H9 (cell line): Measurements from ENCODE around the gene NINJ1. TPM values are rescaled to one million over a fixed set of nuclear protein-coding genes. Genes with fewer than 3 reads are reported as not detected.

Experiments used
- DNase-seq: peaks from one replicate; pipeline ENCODE4 v3.0.0-alpha.2; 2017
- H2AFZ ChIP-seq: one replicate; pipeline ENCODE4 v1.6.1; 2013; ENCODE audit warnings: mild to moderate bottlenecking, low read length, control low read depth, moderate library complexity
- H2AK5ac ChIP-seq: 2 replicates; pipeline ENCODE4 v1.6.1; 2013; ENCODE audit warnings: low read length, control low read depth, mixed read lengths; ENCODE audit not compliant: insufficient read length
- H2BK120ac ChIP-seq: one replicate; pipeline ENCODE4 v1.6.1; 2013; ENCODE audit warnings: low read depth, mild to moderate bottlenecking, low read length, control low read depth, inconsistent platforms; ENCODE audit not compliant: poor library complexity, severe bottlenecking
- H2BK12ac ChIP-seq: 2 replicates; pipeline ENCODE4 v1.6.1; 2013; ENCODE audit warnings: low read length, control low read depth, mixed read lengths, low read depth; ENCODE audit not compliant: insufficient read length
- H2BK15ac ChIP-seq: 2 replicates; pipeline ENCODE4 v1.6.1; 2013; ENCODE audit warnings: low read depth, low read length, control low read depth
- H2BK20ac ChIP-seq: one replicate; pipeline ENCODE4 v1.6.1; 2013; ENCODE audit warnings: low read depth, mild to moderate bottlenecking, low read length, control low read depth, inconsistent platforms; ENCODE audit not compliant: poor library complexity, severe bottlenecking
- H2BK5ac ChIP-seq: 2 replicates; pipeline ENCODE4 v1.6.1; 2013; ENCODE audit warnings: low read length, control low read depth, mixed read lengths; ENCODE audit not compliant: insufficient read length
- H3K14ac ChIP-seq: 2 replicates; pipeline ENCODE4 v1.6.1; 2013; ENCODE audit warnings: low read length, control low read depth; ENCODE audit not compliant: insufficient read depth
- H3K18ac ChIP-seq: 2 replicates; pipeline ENCODE4 v1.6.1; 2013; ENCODE audit warnings: low read depth, mild to moderate bottlenecking, mixed read lengths, low read length, control low read depth; ENCODE audit not compliant: insufficient read length
- H3K23ac ChIP-seq: 2 replicates; pipeline ENCODE4 v1.6.1; 2013; ENCODE audit warnings: low read length, control low read depth, mixed read lengths, low read depth; ENCODE audit not compliant: insufficient read length
- H3K23me2 ChIP-seq: 2 replicates; pipeline ENCODE4 v1.6.1; 2013; ENCODE audit warnings: low read depth, mild to moderate bottlenecking, mixed read lengths, low read length, control low read depth; ENCODE audit not compliant: insufficient read length, poor library complexity, severe bottlenecking
- H3K27ac ChIP-seq: 2 replicates; pipeline ENCODE4 v1.5.1; 2013; ENCODE audit warnings: low read length, control low read depth, mixed read lengths, low read depth; ENCODE audit not compliant: insufficient read length
- H3K27me3 ChIP-seq: 2 replicates; pipeline ENCODE4 v1.6.1; 2013; ENCODE audit warnings: low read length, control low read depth, inconsistent platforms; ENCODE audit not compliant: insufficient read depth
- H3K4ac ChIP-seq: 2 replicates; pipeline ENCODE4 v1.6.1; 2013; ENCODE audit warnings: low read depth, mild to moderate bottlenecking, control low read depth, inconsistent platforms, low read length, moderate library complexity
- H3K4me1 ChIP-seq: 2 replicates; pipeline ENCODE4 v1.6.1; 2013; ENCODE audit warnings: low read length, control low read depth, inconsistent platforms; ENCODE audit not compliant: insufficient read depth
- H3K4me2 ChIP-seq: 2 replicates; pipeline ENCODE4 v1.6.1; 2013; ENCODE audit warnings: low read length, control low read depth, mixed read lengths; ENCODE audit not compliant: insufficient read length, insufficient read depth
- H3K56ac ChIP-seq: 2 replicates; pipeline ENCODE4 v1.6.1; 2013; ENCODE audit warnings: low read depth, mild to moderate bottlenecking, mixed read lengths, low read length, control low read depth; ENCODE audit not compliant: insufficient read length
- H3K79me1 ChIP-seq: 2 replicates; pipeline ENCODE4 v1.6.1; 2013; ENCODE audit warnings: low read depth, mild to moderate bottlenecking, moderate library complexity, low read length, control low read depth, inconsistent platforms; ENCODE audit not compliant: insufficient read depth, poor library complexity, severe bottlenecking
- H3K79me2 ChIP-seq: 2 replicates; pipeline ENCODE4 v1.6.1; 2013; ENCODE audit warnings: low read length, control low read depth, inconsistent platforms; ENCODE audit not compliant: insufficient read depth
- H3K9ac ChIP-seq: 2 replicates; pipeline ENCODE4 v1.6.1; 2013; ENCODE audit warnings: low read length, control low read depth, mixed read lengths; ENCODE audit not compliant: insufficient read length; ENCODE audit errors: extremely low read depth
- H3K9me3 ChIP-seq: one replicate; pipeline ENCODE4 v1.6.1; 2013; ENCODE audit warnings: low read depth, low read length, inconsistent platforms; ENCODE audit not compliant: control insufficient read depth
- H3T11ph ChIP-seq: one replicate; pipeline ENCODE4 v1.6.1; 2013; ENCODE audit warnings: mild to moderate bottlenecking, low read length, control low read depth, inconsistent platforms
- H4K20me1 ChIP-seq: one replicate; pipeline ENCODE4 v1.6.1; 2013; ENCODE audit not compliant: control insufficient read depth, insufficient read length, insufficient read depth
- H4K5ac ChIP-seq: 2 replicates; pipeline ENCODE4 v1.6.1; 2013; ENCODE audit warnings: low read depth, mild to moderate bottlenecking, mixed read lengths, low read length, control low read depth; ENCODE audit not compliant: insufficient read length
- H4K8ac ChIP-seq: replicated peaks from 2 replicates; pipeline ENCODE4 v1.6.1; 2013; ENCODE audit warnings: low read length, control low read depth, mixed read lengths, low read depth; ENCODE audit not compliant: insufficient read length
- H4K91ac ChIP-seq: 2 replicates; pipeline ENCODE4 v1.6.1; 2013; ENCODE audit warnings: low read depth, mild to moderate bottlenecking, moderate library complexity, mixed read lengths, low read length, control low read depth; ENCODE audit not compliant: insufficient read length
- H3K27ac Mint-ChIP-seq, 3 experiments: 2 replicates in 2 of 3; 3 replicates in 1 of 3; pipeline ENCODE4 v1.8.0; 2020 to 2021; ENCODE audit warnings: mixed read lengths in 3 of 3, mild to moderate bottlenecking in 1 of 3, moderate library complexity in 1 of 3
- H3K27me3 Mint-ChIP-seq: 2 replicates; pipeline ENCODE4 v1.8.0; 2021; ENCODE audit warnings: low read depth, mild to moderate bottlenecking, moderate library complexity, mixed read lengths
- H3K36me3 Mint-ChIP-seq, 3 experiments: 2 replicates in 2 of 3; 3 replicates in 1 of 3; pipeline ENCODE4 v1.8.0; 2020 to 2021; ENCODE audit warnings: low read depth in 3 of 3, mixed read lengths in 3 of 3; ENCODE audit not compliant: insufficient read depth in 1 of 3
- H3K4me1 Mint-ChIP-seq, 2 experiments: 2 replicates each; pipeline ENCODE4 v1.8.0; 2020; ENCODE audit warnings: mixed read lengths in 2 of 2
- H3K4me3 Mint-ChIP-seq, 2 experiments: 2 replicates in 1 of 2; 3 replicates in 1 of 2; pipeline ENCODE4 v1.8.0; 2020 to 2021; ENCODE audit warnings: mild to moderate bottlenecking in 2 of 2, mixed read lengths in 2 of 2, moderate library complexity in 1 of 2
- H3K9me3 Mint-ChIP-seq, 2 experiments: 2 replicates in 1 of 2; 3 replicates in 1 of 2; pipeline ENCODE4 v1.8.0; 2020; ENCODE audit warnings: mild to moderate bottlenecking in 2 of 2, mixed read lengths in 2 of 2, moderate library complexity in 1 of 2
- CTCF ChIP-seq: fragments of 200-600 bp; sonication (generic); conservative IDR thresholded peaks from 3 replicates; pipeline ENCODE4 v1.8.0; 2021; ENCODE audit warnings: antibody characterized with exemption, mild to moderate bottlenecking
- WGBS: extraction: QIAGEN DNeasy Blood & Tissue Kit; methylation state at CpG from one replicate; pipeline ENCODE4 v1.1.7; 2013; ENCODE audit warnings: missing lambda C conversion rate, low lambda C conversion rate, mixed read lengths; ENCODE audit not compliant: insufficient read length; ENCODE audit errors: extremely low coverage; 5-methylcytosine and 5-hydroxymethylcytosine counted together
- total RNA-seq: library from RNA; stranded (reverse); gene quantifications from 2 replicates; pipeline ENCODE4 v1.2.1, GENCODE V29; 2021

NINJ1 gene
- total RNA-seq, 1 experiment from 2014 or later, result 28.9 TPM

- Histone ChIP-seq H2AFZ (no peak overlapping the region), H3K4ac (no peak overlapping the region), H2BK20ac (no peak overlapping the region), H3K4me2 (no peak overlapping the region), H2BK120ac (no peak overlapping the region), H4K91ac (no peak overlapping the region), H3K79me1 (no peaks in the 10 kb centered on the region), H3K23ac (no peak overlapping the region), H3K79me2 (no peaks in the 10 kb centered on the region; the same call in 1 of the 2 replicates), H3K27ac (no peak overlapping the region), H3K9me3 (no peaks in the 10 kb centered on the region), H3T11ph (no peak overlapping the region), H3K27me3 (peaks cover 4% of the 10 kb centered on the region; the same call in 1 of the 2 replicates), H2BK15ac (no peak overlapping the region), H3K4me1 (no peaks in the 10 kb centered on the region), H4K8ac (no peak overlapping the region), H4K5ac (no peak overlapping the region), H3K23me2 (peaks cover 5% of the 10 kb centered on the region), H3K9ac (no peak overlapping the region), H3K18ac (no peak overlapping the region), H3K14ac (no peak overlapping the region), H2AK5ac (no peak overlapping the region), H2BK12ac (no peak overlapping the region), H3K56ac (no peak overlapping the region), H4K20me1 (no peaks in the 10 kb centered on the region), H2BK5ac (no peak overlapping the region)
- Mint-ChIP-seq H3K27me3 (peaks cover 36% of the 10 kb centered on the region), H3K36me3 (no peaks in the 10 kb centered on the region; a peak in 2 of 7 replicates), H3K9me3 (no peaks in the 10 kb centered on the region), H3K27ac (no peak overlapping the region), H3K4me1 (peaks cover 6% of the 10 kb centered on the region in 2 experiments), H3K4me3 (no peak overlapping the region)
- no peak for TF ChIP-seq CTCF
- no peak for DNase-seq
- WGBS, result no CpG with 5 or more reads among the region's 1 CpG
Measured at GRCh38 chr9:93180938-93181337, 46.9 kb upstream of the NINJ1 start.
